Sigmoid colon (tissue), 4 donors: Measurements from ENCODE around the gene PPP2R5E.

ENCODE experiments used
- POLR2A ChIP-seq, 2 donors: fragments of 450-650 bp; IDR thresholded peaks; one replicate each; pipeline ENCODE4 v1.6.1; 2016; ENCODE audit warnings: antibody characterized with exemption in 2 of 2, mild to moderate bottlenecking in 2 of 2, moderate library complexity in 2 of 2
- POLR2AphosphoS5 ChIP-seq, 4 donors: sonication (generic); formaldehyde crosslinking; IDR thresholded peaks; one replicate each; pipeline ENCODE4 v1.6.1; 2017; ENCODE audit warnings: antibody characterized with exemption in 4 of 4
- TF ChIP-seq, protein P1 (sequence below), 4 experiments: fragments of 450-650 bp in 3 of 4; fragments of 200-600 bp in 1 of 4; IDR thresholded peaks; one replicate each; pipeline ENCODE4 v1.5.1; 2016 to 2019; ENCODE audit warnings: antibody characterized with exemption in 4 of 4, mild to moderate bottlenecking in 3 of 4, moderate library complexity in 2 of 4

DNA sequence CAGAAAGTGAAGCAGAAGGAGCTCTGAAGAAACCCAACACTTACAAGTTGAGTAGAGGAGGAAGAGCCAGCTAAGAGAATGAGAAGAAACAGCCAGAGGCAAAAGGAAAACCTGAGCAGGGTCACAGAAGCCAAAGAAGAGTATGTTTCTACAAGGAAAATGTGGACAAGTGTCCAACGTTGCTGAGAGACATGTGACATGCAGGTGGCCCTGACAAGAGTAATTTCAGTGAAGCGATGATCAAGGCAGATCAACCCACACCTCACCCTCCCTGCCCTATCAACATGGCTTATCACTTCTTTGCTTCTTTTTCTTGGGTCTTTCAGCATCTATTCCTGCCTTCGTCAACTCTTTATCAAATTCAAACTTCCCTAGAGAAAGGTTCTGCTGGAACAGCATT is 68.3 kb downstream of the PPP2R5E start:
- TF ChIP-seq POLR2A (IDR thresholded peaks at IDR 0.05) (no peak), POLR2AphosphoS5 (IDR thresholded peaks at IDR 0.05) (no peak)
- TF ChIP-seq, protein P1, sequence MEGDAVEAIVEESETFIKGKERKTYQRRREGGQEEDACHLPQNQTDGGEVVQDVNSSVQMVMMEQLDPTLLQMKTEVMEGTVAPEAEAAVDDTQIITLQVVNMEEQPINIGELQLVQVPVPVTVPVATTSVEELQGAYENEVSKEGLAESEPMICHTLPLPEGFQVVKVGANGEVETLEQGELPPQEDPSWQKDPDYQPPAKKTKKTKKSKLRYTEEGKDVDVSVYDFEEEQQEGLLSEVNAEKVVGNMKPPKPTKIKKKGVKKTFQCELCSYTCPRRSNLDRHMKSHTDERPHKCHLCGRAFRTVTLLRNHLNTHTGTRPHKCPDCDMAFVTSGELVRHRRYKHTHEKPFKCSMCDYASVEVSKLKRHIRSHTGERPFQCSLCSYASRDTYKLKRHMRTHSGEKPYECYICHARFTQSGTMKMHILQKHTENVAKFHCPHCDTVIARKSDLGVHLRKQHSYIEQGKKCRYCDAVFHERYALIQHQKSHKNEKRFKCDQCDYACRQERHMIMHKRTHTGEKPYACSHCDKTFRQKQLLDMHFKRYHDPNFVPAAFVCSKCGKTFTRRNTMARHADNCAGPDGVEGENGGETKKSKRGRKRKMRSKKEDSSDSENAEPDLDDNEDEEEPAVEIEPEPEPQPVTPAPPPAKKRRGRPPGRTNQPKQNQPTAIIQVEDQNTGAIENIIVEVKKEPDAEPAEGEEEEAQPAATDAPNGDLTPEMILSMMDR (IDR thresholded peaks at IDR 0.05), result no peak
